ENCODE measurements around the gene PPP4R4.

- TF ChIP-seq CTCF (IDR thresholded peaks at IDR 0.05; ENCODE audit: low read depth, low read length) (no peak), EZH2phosphoT487 (IDR thresholded peaks at IDR 0.05; ENCODE audit: low read depth) (no peak)
Measured at GRCh38 chr14:94173885-94174603, at the start of gene PPP4R4.

All from OCI-LY3 (cell line).